Skin of body (tissue), 2 donors: ENCODE data around the gene TXNDC5. TPM values are rescaled to one million over a fixed set of nuclear protein-coding genes. Genes with fewer than 3 reads are reported as not detected.

Source experiments
- DNase-seq: peaks from one replicate; lab custom pipeline; 2025; lab: John Stamatoyannopoulos, UW
- total RNA-seq: library from RNA; depleted of rRNA; stranded (reverse); fragments of >200 nt; gene quantifications from one replicate; pipeline ENCODE4 v1.2.3, GENCODE V29; 2014

The TXNDC5 gene
- total RNA-seq, 1 donor from 2014 or later = 136 TPM

DNA sequence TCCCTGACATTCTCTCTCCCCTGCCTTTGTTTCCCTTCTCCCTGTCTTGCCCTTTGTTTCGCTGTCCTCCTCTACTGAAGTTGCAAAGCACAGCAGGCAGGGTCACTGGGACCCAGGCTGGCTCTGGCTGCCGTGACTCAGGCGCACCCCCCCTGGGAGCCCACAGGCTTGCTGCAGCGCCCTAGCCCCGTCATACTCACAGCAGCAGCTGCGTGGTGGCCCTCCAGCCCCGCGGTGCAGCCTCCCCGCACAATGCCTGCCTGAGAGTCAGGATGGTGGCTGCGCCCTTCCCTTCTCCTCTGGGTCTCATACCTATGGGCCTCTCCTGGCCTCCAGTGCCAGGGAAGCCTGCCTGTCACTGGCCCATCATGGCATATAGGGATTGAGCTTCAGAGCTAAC is 41.7 kb downstream of the TXNDC5 start:
- no peak for DNase-seq

DNA sequence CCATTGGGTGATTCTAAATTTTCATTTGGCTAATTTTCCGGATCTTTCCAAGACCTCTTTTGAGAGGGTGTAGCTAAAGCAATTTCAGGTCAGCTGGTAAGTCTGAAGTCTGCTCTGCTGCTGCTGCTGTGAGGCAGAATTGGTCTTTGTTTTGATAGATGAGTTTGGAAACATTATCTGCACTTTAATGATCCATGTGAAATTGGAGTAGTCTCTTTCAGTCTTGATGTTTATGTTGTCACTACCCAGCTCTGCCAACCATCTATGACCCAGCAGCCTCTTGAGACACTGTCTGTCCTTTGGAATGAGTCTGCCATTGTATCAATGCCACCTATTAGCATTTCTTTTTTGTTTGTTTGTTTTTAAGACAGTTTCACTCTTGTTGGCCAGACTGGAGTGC is 44.1 kb downstream of the TXNDC5 start:
- no peak for DNase-seq

DNA sequence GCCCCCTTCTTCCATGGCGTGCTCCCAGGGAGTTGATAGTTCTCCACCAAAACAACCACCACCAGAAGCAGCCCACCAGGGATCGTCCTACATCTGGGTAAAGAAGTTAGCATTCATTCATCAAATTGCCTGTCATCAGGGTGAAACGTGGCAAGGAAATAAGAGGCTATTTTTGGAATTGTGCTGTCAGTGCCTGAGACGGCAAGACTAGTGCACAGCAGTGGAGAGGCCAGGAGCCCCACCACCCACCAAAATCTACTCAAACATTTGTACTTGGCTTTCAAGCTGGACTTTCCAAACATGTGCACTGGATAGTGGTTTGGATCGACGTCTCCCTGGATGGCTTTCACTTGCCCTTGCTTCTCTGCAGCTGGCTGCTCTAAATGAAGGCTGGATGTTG is 44.8 kb downstream of the TXNDC5 start:
- DNase-seq = peak; percentile 35

DNA sequence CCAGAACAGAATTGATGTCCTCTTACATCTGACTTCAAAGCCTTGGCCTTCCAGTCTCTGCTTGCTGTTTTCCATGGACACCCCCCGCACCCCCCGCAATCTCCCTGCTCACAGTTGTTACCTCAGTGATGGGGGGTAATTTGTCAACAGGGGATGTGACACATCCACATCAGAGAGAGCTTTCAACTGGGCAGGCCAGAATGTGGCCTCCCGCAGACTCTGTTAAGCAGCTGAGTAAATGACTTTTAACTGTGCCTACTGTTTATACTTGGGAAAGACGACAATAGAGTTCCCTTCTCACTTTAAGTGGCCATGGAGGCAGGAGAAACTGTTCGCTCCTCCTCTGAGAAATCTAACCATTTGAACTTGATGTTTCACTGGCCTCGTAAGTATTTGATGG is 51.0 kb downstream of the TXNDC5 start:
- no peak for DNase-seq

DNA sequence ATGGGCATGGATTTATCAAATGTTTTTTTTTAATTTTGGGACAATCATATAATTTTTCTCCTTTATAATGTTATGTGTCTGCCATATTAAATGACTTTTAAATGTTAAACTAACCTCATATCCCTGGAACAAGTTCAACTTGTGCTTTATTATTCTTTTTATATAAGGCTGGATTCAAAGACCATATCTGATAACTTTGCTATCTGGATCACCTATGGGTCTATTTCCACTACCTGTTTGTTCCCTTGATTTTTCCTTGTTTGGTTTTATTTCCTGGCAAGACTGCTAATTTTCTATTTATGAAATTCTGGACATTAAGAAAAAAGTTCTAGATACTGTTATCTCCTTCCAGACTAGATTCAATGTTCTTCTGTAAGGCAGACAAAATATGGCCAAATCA is 58.8 kb downstream of the TXNDC5 start:
- no peak for DNase-seq

DNA sequence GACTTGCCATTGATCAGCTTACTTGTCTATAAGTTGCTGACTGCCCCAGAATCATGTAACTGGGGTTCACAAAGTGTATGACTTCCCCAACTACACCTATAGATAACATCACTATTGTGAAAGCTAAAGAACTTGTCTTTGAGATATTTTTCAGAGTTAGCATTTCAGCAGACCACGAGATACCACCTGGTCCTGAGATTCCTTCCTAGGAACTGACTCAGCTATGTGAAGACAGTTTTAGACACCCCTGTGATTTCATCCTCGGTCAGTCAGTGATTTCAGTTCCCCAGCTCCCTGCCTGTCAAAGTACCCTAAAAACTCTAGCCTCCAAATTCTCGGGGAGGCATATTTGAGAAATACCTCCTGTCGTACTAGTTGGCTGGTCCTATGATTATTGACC is 62.4 kb downstream of the TXNDC5 start:
- no peak for DNase-seq

DNA sequence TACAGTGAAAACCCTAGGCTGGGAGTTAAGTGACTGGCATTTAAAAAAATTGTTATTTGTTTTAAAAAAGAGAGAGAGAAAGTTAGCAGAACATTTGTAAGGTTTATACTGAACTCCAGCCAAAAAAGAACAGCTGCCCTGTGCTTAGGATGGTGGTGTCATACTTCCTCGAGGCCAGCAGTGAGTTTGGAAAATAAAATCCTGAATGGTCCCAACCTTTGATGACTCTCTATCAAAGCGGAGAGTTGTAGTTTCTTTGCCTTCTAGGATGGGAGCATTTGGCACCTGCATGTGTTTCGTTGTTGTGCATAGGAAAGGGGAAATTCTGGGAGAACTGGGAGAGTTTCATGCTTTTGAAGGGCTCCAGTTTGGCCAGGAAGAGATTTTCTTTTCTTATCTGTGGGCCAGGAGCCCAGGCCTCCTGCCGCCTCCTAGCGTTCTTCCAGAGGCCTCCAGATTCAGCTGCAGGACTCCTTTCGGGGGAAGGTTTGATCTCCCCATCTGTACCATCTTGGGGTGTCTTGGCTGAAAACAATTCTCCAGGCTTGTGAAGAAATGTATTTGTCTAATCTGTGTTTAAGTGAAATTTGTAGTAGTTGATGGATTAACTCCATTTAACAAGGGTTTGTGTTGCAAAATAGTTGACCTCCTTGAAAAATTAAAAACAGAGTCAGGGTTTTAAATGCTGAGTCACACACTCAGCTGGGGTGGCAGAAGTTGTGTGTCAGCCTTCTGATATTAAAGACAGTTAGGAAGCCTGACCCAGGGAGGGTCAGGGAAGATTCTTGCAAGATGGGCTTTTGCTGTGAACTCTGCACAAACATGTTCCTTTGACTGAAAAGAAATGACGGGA is 63.4 kb downstream of the TXNDC5 start:
- DNase-seq = no peak

DNA sequence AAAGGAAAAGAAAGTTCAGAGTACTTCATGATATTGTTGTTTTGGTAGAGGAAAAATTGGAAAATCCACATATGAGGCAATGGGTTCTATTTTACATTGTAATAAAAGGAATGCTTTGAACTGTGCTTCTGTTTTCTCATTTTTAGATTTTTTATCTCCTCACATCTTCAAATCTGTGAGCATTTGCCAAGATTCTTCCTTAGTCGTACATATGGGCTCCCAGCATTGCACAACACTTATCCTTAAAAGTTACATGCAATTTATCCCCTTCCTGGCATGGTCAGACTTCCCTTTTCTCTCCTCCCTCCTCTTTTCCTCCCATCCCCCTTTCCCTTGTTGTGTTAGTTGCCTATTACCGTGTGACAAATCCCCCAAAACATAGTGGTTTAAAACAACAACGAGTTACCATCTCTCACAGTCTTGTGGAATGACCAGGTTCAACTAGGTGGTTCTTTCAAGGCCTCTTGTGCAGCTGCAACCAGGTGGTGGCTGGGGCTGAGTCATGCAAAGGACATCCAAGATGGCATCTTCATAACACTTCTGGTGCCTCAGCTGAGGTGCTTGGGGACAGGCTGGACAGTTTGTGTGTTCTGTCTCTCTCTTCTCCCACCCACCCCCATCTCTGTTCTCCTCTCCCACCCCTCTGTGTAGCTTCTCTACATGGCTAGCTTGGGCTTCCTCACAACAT is 68.7 kb downstream of the TXNDC5 start:
- no peak for DNase-seq

DNA sequence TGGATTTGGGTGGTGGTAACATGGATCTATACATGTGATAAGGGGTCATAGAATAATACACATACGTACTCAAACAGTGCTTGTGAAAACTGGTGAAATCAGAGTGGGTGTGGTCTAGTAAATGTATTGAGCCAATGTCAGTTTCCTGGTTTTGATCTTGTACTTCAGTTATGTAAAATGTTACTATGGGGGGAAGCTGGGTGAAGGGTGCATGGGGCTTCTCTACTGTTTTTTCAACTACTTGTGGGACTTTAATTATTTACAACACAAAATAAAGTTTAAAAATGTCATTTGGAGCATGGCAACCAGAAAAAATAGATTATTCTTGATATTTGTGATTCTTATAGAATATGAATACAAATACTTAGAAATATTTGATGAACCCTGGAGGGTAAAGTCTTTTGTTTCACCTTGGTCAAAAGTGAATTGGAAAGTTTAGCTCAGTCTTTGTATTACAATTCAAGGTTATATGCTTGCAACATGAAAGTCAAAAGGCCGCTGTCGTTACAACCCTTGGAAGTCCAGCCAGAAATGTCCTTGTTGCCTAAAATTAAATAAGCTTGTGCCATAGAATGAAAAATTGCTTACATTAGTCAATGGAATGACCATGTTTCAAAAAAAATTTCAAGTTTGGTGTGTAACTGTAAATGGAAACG is 74.1 kb downstream of the TXNDC5 start:
- DNase-seq = no peak

DNA sequence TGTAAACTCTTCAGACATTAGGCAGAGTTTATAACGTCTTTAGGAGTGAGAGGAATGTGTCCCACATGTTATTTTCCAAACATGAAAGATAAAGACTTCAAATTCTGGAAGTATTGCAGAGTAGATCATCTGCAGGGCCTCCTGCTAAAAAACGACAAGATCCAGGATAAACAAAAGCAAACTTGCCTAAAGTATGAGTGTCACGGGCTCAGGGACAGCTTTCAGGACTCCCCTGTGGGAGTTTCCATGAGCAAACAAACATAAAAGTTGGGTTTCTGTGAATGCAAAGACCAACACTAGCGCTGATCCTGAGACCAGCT is 76.9 kb downstream of the TXNDC5 start:
- no peak for DNase-seq

DNA sequence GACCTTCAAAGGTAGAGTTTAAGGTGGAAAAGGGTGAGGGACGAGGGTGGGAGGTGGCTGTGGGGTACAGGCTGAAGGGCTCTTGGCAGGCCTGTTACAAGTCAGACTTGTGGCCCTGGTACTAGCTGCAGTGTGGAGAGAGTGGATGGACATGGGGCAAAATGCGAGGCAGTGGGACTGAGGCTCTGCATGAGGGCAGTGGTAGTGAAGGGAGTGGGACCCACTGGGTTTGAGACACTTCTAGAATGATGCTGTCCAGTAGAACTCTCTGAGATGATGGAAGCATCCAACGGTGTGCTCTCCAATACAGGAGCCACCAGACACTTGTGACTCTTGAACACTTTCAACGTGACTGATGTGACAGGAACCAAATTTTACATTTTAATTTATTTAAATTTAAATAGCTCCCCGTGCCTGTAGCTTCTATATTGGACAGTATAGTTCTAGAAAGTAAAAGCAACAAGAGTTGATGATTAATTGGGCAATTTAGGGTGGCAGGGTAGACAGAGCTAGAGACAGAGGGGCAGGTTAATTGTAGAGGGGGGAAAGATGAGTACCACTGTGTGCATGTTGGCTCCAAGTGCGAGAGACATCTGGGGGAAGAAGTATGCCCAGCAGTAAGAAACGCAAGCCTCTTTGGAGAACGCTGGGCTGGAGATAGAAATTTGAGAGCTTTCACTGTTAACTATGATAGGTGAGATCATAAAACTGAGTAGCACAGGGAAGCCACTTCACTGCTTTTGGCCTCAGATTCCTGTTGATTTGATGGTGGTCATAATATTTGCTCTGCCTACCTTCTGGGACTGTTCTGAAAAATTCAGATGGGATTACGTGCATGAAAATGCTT is 77.5 kb downstream of the TXNDC5 start:
- no peak for DNase-seq

Other genes with a start within 250 kb of the TXNDC5 start
- gene BMP6, start 184.7 kb downstream of the TXNDC5 start, total RNA-seq = 3.7 TPM
- gene BLOC1S5, start 153.6 kb upstream of the TXNDC5 start, total RNA-seq = 19.1 TPM
- gene EEF1E1, start 191.8 kb upstream of the TXNDC5 start, total RNA-seq = 14.6 TPM